ENCODE measurements around the gene SLC36A3.
A peak's percentile ranks its signal among the peaks of the same experiment; 100 is the strongest.
"Not testable (repeated sequence)": the region's sequence is repeated elsewhere in the genome, so short reads cannot be mapped to it uniquely, and the experiment has no call there.

Gene SLC36A3

GRCh38 chr5:151303666-151304065, at the start of gene SLC36A3:
SLC36A3 (minus strand) TSS chr5:151303766; CDS start chr5:151303354, 412 bp downstream.
- DNase-seq, result no peak

GRCh38 chr5:151351671-151352070, 48.1 kb upstream of the SLC36A3 start:
- DNase-seq, result no peak

GRCh38 chr5:151348789-151349188, 45.2 kb upstream of the SLC36A3 start:
- no peak for DNase-seq

GRCh38 chr5:151347369-151347768, 43.8 kb upstream of the SLC36A3 start, which contains the start of gene SLC36A2:
SLC36A2 (minus strand) TSS chr5:151347559; CDS start chr5:151347460, 99 bp downstream.
- no peak for DNase-seq

- no peak for DNase-seq
Observed at GRCh38 chr5:151345808-151346478, 42.4 kb upstream of the SLC36A3 start.

GRCh38 chr5:151345187-151345807, 41.7 kb upstream of the SLC36A3 start:
- DNase-seq, result no peak

- no peak for DNase-seq
Observed at GRCh38 chr5:151344088-151344487, 40.5 kb upstream of the SLC36A3 start.

- DNase-seq, result no peak
Observed at GRCh38 chr5:151340004-151340403, 36.4 kb upstream of the SLC36A3 start.

- no peak for DNase-seq
Observed at GRCh38 chr5:151338734-151339133, 35.2 kb upstream of the SLC36A3 start.

- DNase-seq, result no peak
Observed at GRCh38 chr5:151332857-151333256, 29.3 kb upstream of the SLC36A3 start.

- DNase-seq, result no peak
Observed at GRCh38 chr5:151328734-151329133, 25.2 kb upstream of the SLC36A3 start.

GRCh38 chr5:151327585-151327984, 24.0 kb upstream of the SLC36A3 start:
- no peak for DNase-seq

- DNase-seq, result no peak
Observed at GRCh38 chr5:151326266-151326665, 22.7 kb upstream of the SLC36A3 start.

GRCh38 chr5:151320481-151320880, 16.9 kb upstream of the SLC36A3 start:
- no peak for DNase-seq

GRCh38 chr5:151318850-151319732, 15.5 kb upstream of the SLC36A3 start:
- DNase-seq, result no peak

- no peak for DNase-seq
Observed at GRCh38 chr5:151317871-151318270, 14.3 kb upstream of the SLC36A3 start.

- peak; percentile 60 for DNase-seq
Observed at GRCh38 chr5:151315998-151316597, 12.5 kb upstream of the SLC36A3 start.

- DNase-seq, result no peak
Observed at GRCh38 chr5:151313357-151313756, 9.8 kb upstream of the SLC36A3 start.

- no peak for DNase-seq
Observed at GRCh38 chr5:151312756-151313324, 9.3 kb upstream of the SLC36A3 start.

GRCh38 chr5:151310932-151311331, 7.4 kb upstream of the SLC36A3 start:
- DNase-seq, result no peak

- DNase-seq, result not testable (repeated sequence)
Observed at GRCh38 chr5:151309821-151310220, 6.3 kb upstream of the SLC36A3 start.

GRCh38 chr5:151309266-151309665, 5.7 kb upstream of the SLC36A3 start:
- DNase-seq, result not testable (repeated sequence)
